ENCODE results near the gene METTL6.

The METTL6 gene

DNA sequence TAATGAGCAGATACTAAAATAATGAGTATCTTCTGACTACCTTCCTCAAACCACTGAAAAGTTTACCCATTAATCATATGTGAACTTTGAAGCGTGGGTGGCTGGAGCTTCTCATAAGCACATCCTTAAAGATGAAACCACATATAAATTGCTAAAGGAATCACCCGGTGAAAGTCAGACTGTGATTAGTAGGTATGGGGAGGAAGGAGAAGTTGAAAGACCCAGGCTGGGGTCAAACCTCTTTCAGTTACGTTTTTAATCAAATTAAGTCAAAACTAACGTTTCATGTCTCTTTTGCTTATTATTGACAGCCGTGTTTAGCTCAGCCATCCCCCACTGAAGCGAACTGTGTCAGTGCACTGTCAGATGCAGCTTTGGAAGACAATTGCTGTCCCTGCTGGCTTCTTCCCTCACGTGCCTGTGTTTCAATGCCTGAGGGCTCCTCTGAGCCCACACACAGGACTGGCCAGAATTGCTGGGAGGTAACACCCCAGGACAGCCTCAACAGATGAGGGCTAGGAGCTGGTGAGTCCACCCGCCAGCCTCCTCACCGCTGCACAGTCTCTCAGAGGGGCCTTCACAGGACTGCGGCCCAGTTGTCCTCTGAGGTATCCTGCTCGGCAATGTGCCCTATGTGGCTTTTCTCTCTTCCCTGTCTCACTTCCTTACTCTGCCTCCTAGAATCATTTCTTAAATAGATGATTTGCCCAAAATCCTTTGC lies 65.7 kb downstream of the METTL6 start:
- DNase-seq = no peak

DNA sequence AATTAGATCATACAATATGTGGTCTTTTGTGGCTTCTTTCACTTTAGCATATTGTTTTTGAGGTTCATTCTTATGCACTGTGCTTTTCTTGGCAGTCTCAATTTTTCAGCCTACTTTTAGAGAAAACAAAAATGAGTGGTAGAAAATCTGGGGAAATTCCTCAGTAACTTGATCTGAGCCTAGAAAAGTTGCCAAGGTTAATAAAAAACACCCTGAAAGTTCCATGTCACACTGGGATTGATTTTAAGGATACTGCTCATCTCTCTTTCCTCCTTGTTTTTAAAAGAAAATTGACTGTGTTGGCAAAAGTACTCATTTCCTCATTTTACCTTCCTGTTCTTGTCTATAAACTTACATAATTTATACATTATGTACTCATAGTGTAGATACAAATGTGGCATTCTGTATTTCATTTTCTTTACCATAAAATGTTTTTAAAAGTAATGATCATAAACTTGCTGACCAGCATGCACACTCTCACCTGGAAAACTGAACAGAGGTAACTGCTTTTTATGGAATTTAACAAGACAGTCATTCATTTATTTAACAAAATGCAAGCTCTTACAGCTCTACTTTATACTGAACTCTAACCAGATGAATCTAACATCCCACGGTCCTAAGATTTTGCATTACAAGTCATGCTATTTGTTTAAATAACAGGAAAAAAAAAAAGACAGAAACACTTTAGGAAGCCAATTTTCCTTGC lies 66.4 kb downstream of the METTL6 start:
- DNase-seq = no peak

Data from NCI-H2171 treated with DMSO at 0.1 percent for 48 hours (cell line).